Measurements from ENCODE around the gene PAPPA.

PAPPA gene

GRCh38 chr9:116404228-116404627, 250.6 kb downstream of the PAPPA start:
- TF ChIP-seq CTCF (conservative IDR thresholded peaks at IDR 0.05; ENCODE audit: low read length) = no peak
- no peak for TF ChIP-seq EZH2phosphoT487 (IDR thresholded peaks at IDR 0.05; ENCODE audit: borderline replicate concordance)
- no peaks in the 10 kb centered on the region for H3K4me1 ChIP-seq (ENCODE audit: insufficient read depth, low read length, poor library complexity, severe bottlenecking)
- H2AFZ ChIP-seq (ENCODE audit: low read length) = no peak overlapping the region
- no peaks in the 10 kb centered on the region for H3K9me2 ChIP-seq (replicated peaks; ENCODE audit: low read depth, low read length)
- no peaks in the 10 kb centered on the region for H3F3A ChIP-seq (ENCODE audit: low read depth)
- no peaks in the 10 kb centered on the region for H3K27me3 ChIP-seq (ENCODE audit: insufficient read depth, low read length, poor library complexity, severe bottlenecking)
- no peaks in the 10 kb centered on the region for H3K36me3 ChIP-seq (ENCODE audit: insufficient read depth, low read length)
- H3K9me3 ChIP-seq (ENCODE audit: insufficient read depth, low read depth, low read length) = no peaks in the 10 kb centered on the region; the same call in 1 of the 2 replicates
- no peak overlapping the region for H3K9ac ChIP-seq (ENCODE audit: low read depth, low read length, poor library complexity, severe bottlenecking)
- H3K79me2 ChIP-seq (ENCODE audit: insufficient read depth, low read length) = no peaks in the 10 kb centered on the region
- H3K4me3 ChIP-seq (ENCODE audit: low read length, poor library complexity, severe bottlenecking) = no peak overlapping the region
- H4K20me1 ChIP-seq (ENCODE audit: insufficient read depth, low read length, poor library complexity, severe bottlenecking) = no peaks in the 10 kb centered on the region
- no peak overlapping the region for H3K4me2 ChIP-seq (ENCODE audit: low read depth, low read length, poor library complexity, severe bottlenecking)

GRCh38 chr9:116405321-116405720, 251.7 kb downstream of the PAPPA start:
- H3K9me3 ChIP-seq (ENCODE audit: insufficient read depth, low read depth, low read length) = no peaks in the 10 kb centered on the region; the same call in 1 of the 2 replicates
- H3K36me3 ChIP-seq (ENCODE audit: insufficient read depth, low read length) = no peaks in the 10 kb centered on the region
- no peaks in the 10 kb centered on the region for H4K20me1 ChIP-seq (ENCODE audit: insufficient read depth, low read length, poor library complexity, severe bottlenecking)
- H3K79me2 ChIP-seq (ENCODE audit: insufficient read depth, low read length) = no peaks in the 10 kb centered on the region
- TF ChIP-seq EZH2phosphoT487 (IDR thresholded peaks at IDR 0.05; ENCODE audit: borderline replicate concordance) (no peak), CTCF (conservative IDR thresholded peaks at IDR 0.05; ENCODE audit: low read length) (no peak)
- H3K9ac ChIP-seq (ENCODE audit: low read depth, low read length, poor library complexity, severe bottlenecking) = no peak overlapping the region
- no peak overlapping the region for H3K4me2 ChIP-seq (ENCODE audit: low read depth, low read length, poor library complexity, severe bottlenecking)
- H3K27me3 ChIP-seq (ENCODE audit: insufficient read depth, low read length, poor library complexity, severe bottlenecking) = no peaks in the 10 kb centered on the region
- H2AFZ ChIP-seq (ENCODE audit: low read length) = no peak overlapping the region
- H3K9me2 ChIP-seq (replicated peaks; ENCODE audit: low read depth, low read length) = no peaks in the 10 kb centered on the region
- H3K4me1 ChIP-seq (ENCODE audit: insufficient read depth, low read length, poor library complexity, severe bottlenecking) = no peaks in the 10 kb centered on the region
- H3F3A ChIP-seq (ENCODE audit: low read depth) = no peaks in the 10 kb centered on the region
- H3K4me3 ChIP-seq (ENCODE audit: low read length, poor library complexity, severe bottlenecking) = no peak overlapping the region

- no peak overlapping the region for H3K4me3 ChIP-seq (ENCODE audit: low read length, poor library complexity, severe bottlenecking)
- H3K4me1 ChIP-seq (ENCODE audit: insufficient read depth, low read length, poor library complexity, severe bottlenecking) = no peaks in the 10 kb centered on the region
- no peak overlapping the region for H2AFZ ChIP-seq (ENCODE audit: low read length)
- H3K9ac ChIP-seq (ENCODE audit: low read depth, low read length, poor library complexity, severe bottlenecking) = no peak overlapping the region
- H3K9me3 ChIP-seq (ENCODE audit: insufficient read depth, low read depth, low read length) = no peaks in the 10 kb centered on the region; the same call in 1 of the 2 replicates
- H3K4me2 ChIP-seq (ENCODE audit: low read depth, low read length, poor library complexity, severe bottlenecking) = no peak overlapping the region
- H3K79me2 ChIP-seq (ENCODE audit: insufficient read depth, low read length) = no peaks in the 10 kb centered on the region
- H3K27me3 ChIP-seq (ENCODE audit: insufficient read depth, low read length, poor library complexity, severe bottlenecking) = no peaks in the 10 kb centered on the region
- H3K36me3 ChIP-seq (ENCODE audit: insufficient read depth, low read length) = no peaks in the 10 kb centered on the region
- TF ChIP-seq CTCF (conservative IDR thresholded peaks at IDR 0.05; ENCODE audit: low read length) (no peak), EZH2phosphoT487 (IDR thresholded peaks at IDR 0.05; ENCODE audit: borderline replicate concordance) (no peak)
- H4K20me1 ChIP-seq (ENCODE audit: insufficient read depth, low read length, poor library complexity, severe bottlenecking) = no peaks in the 10 kb centered on the region
- H3F3A ChIP-seq (ENCODE audit: low read depth) = no peaks in the 10 kb centered on the region
- H3K9me2 ChIP-seq (replicated peaks; ENCODE audit: low read depth, low read length) = no peaks in the 10 kb centered on the region
Measured at GRCh38 chr9:116406469-116406868, 252.9 kb downstream of the PAPPA start.
